Stimulated activated CD4-positive, alpha-beta T cell treated with anti-CD3 and anti-CD28 coated beads, Interleukin-12 subunit alpha, Interleukin-12 subunit beta, amount 100 ng/mL, for 48 hours (primary cell): ENCODE results near the gene SHOC2.
A peak's percentile ranks its signal among the peaks of the same experiment; 100 is the strongest.
"Not testable (repeated sequence)": the region's sequence is repeated elsewhere in the genome, so short reads cannot be mapped to it uniquely, and the experiment has no call there.

Experiments used
- DNase-seq, 3 donors: peaks; one replicate each; pipeline ENCODE4 v3.0.0-alpha.2; 2020; ENCODE audit warnings: low read depth in 2 of 3, low spot score in 1 of 3

The SHOC2 gene

GRCh38 chr10:110901954-110902819, 17.2 kb upstream of the SHOC2 start:
- DNase-seq = peak in 1 of 3 donors; percentile 42

- DNase-seq = peak in 1 of 3 donors; percentile 10
These were observed 15.8 kb upstream of the SHOC2 start for GRCh38 chr10:110903280-110904278.

GRCh38 chr10:110910138-110910537, 9.3 kb upstream of the SHOC2 start:
- DNase-seq = no peak

GRCh38 chr10:110912374-110912773, 7.0 kb upstream of the SHOC2 start:
- no peak for DNase-seq

- no peak for DNase-seq
These were observed 5.0 kb upstream of the SHOC2 start for GRCh38 chr10:110914431-110914830.

GRCh38 chr10:110915035-110915434, 4.4 kb upstream of the SHOC2 start:
- DNase-seq = no peak

GRCh38 chr10:110915600-110915999, 3.8 kb upstream of the SHOC2 start:
- not testable (repeated sequence) for DNase-seq

- no peak for DNase-seq
These were observed 2.7 kb upstream of the SHOC2 start for GRCh38 chr10:110916554-110917346.

- peak; percentile 72 to 89 (median 80) for DNase-seq
These were observed 1.1 kb upstream of the SHOC2 start for GRCh38 chr10:110918269-110918642.

GRCh38 chr10:110918643-110919348, 608 bp upstream of the SHOC2 start, which contains the start of gene BBIP1:
Gene BBIP1, minus strand, starts transcription at chr10:110919180. Its CDS starts 1,023 bp downstream, at chr10:110918157.
- DNase-seq = no peak

GRCh38 chr10:110919971-110920881, 822 bp downstream of the SHOC2 start:
- DNase-seq = no peak

GRCh38 chr10:110923856-110924493, 4.6 kb downstream of the SHOC2 start:
- no peak for DNase-seq

- DNase-seq = no peak
These were observed 8.1 kb downstream of the SHOC2 start for GRCh38 chr10:110927461-110927860.

GRCh38 chr10:110931769-110932381, 12.5 kb downstream of the SHOC2 start:
- no peak for DNase-seq

GRCh38 chr10:110932505-110933180, 13.2 kb downstream of the SHOC2 start:
- no peak for DNase-seq

GRCh38 chr10:110936757-110937156, 17.4 kb downstream of the SHOC2 start:
- DNase-seq = no peak

GRCh38 chr10:110939419-110939818, 20.0 kb downstream of the SHOC2 start:
- no peak for DNase-seq
